ENCODE data around the gene FXYD1.

GRCh38 chr19:35143231-35143715 lies 4.6 kb downstream of the FXYD1 start, which contains the start of gene FXYD7:
- TF ChIP-seq POLR2A (IDR thresholded peaks at IDR 0.05) (no peak), CTCF (IDR thresholded peaks at IDR 0.05) (no peak)

All from esophagus squamous epithelium (tissue), 4 donors.